H1 (cell line): ENCODE measurements around the gene PBX3. TPM values are rescaled to one million over a fixed set of nuclear protein-coding genes. Genes with fewer than 3 reads are reported as not detected.

ENCODE experiments used
- CTCF ChIA-PET: fragments of 300-600 bp; sonication (Branson Sonifier 250); formaldehyde crosslinking; loops from one replicate; lab custom pipeline; 2021; ENCODE audit not compliant: partially characterized antibody; lab: Charles Lee
- POLR2A ChIA-PET: fragments of 300-600 bp; sonication (Branson Sonifier 250); formaldehyde crosslinking; loops from one replicate; lab custom pipeline; 2021; ENCODE audit warnings: inconsistent platforms; ENCODE audit not compliant: partially characterized antibody; lab: Charles Lee
- DNase-seq, 2 experiments: peaks; one replicate each; pipeline versions ENCODE4 v3.0.0 to v3.0.0-alpha.2; 2010 to 2022; ENCODE audit warnings: low spot score in 2 of 2, low read depth in 1 of 2, mixed read lengths in 1 of 2
- FAIRE-seq: peaks from 2 replicates; lab custom pipeline; 2011; peaks lifted over from hg19 to GRCh38; lab: Jason Lieb, UNC
- H2AFZ ChIP-seq: 2 replicates; pipeline ENCODE4 v1.8.1; 2012; ENCODE audit warnings: low read length, inconsistent platforms
- H2AK5ac ChIP-seq: 2 replicates; pipeline ENCODE4 v1.6.1; 2013; ENCODE audit warnings: low read depth, low read length
- H2BK120ac ChIP-seq: replicated peaks from 2 replicates; pipeline ENCODE3; 2013; ENCODE audit warnings: low read depth, low read length, inconsistent platforms
- H2BK12ac ChIP-seq: 2 replicates; pipeline ENCODE4 v1.6.1; 2013; ENCODE audit warnings: low read depth, low read length
- H2BK15ac ChIP-seq: 2 replicates; pipeline ENCODE4 v1.6.1; 2013; ENCODE audit warnings: low read length
- H2BK20ac ChIP-seq: 2 replicates; pipeline ENCODE4 v1.6.1; 2013; ENCODE audit warnings: low read length
- H2BK5ac ChIP-seq: 2 replicates; pipeline ENCODE4 v1.6.1; 2013; ENCODE audit warnings: low read depth, low read length
- H3K14ac ChIP-seq: 2 replicates; pipeline ENCODE4 v1.6.1; 2013; ENCODE audit warnings: inconsistent platforms; ENCODE audit not compliant: insufficient read length
- H3K18ac ChIP-seq: 2 replicates; pipeline ENCODE4 v1.6.1; 2013; ENCODE audit warnings: low read length; ENCODE audit errors: extremely low read depth
- H3K23ac ChIP-seq: 2 replicates; pipeline ENCODE4 v1.6.1; 2013; ENCODE audit warnings: inconsistent platforms; ENCODE audit not compliant: insufficient read length
- H3K23me2 ChIP-seq: 2 replicates; pipeline ENCODE4 v1.6.1; 2013; ENCODE audit warnings: low read depth, low read length
- H3K27ac ChIP-seq: 2 replicates; pipeline ENCODE4 v1.6.1; 2011; ENCODE audit warnings: low read depth, low read length, inconsistent platforms
- H3K27me3 ChIP-seq, 4 experiments: replicated peaks in 1 of 4; 1 replicate in 1 of 4; 2 replicates in 3 of 4; pipeline versions ENCODE4 v1.6.1 to v1.8.1; 2011 to 2013; ENCODE audit warnings: low read length in 3 of 4, mild to moderate bottlenecking in 3 of 4, inconsistent platforms in 2 of 4, mixed read lengths in 2 of 4, moderate library complexity in 1 of 4; ENCODE audit not compliant: control insufficient read depth in 3 of 4, insufficient read depth in 3 of 4; ENCODE audit errors: extremely low read depth in 1 of 4
- H3K36me3 ChIP-seq, 4 experiments: 2 replicates each; pipeline versions ENCODE4 v1.6.1 to v1.8.1; 2011 to 2013; ENCODE audit warnings: mild to moderate bottlenecking in 4 of 4, low read length in 3 of 4, moderate library complexity in 2 of 4, control low read depth in 1 of 4, inconsistent platforms in 1 of 4; ENCODE audit not compliant: insufficient read depth in 4 of 4, control insufficient read depth in 2 of 4
- H3K4ac ChIP-seq: replicated peaks from 2 replicates; pipeline ENCODE3; 2013; ENCODE audit warnings: low read length, low read depth, mixed read lengths, inconsistent platforms; ENCODE audit not compliant: insufficient read length
- H3K4me1 ChIP-seq, 4 experiments: replicated peaks in 1 of 4; 1 replicate in 1 of 4; 2 replicates in 3 of 4; pipeline versions ENCODE4 v1.6.1 to v1.8.1; 2011 to 2013; ENCODE audit warnings: low read length in 3 of 4, inconsistent platforms in 2 of 4, mixed read lengths in 1 of 4; ENCODE audit not compliant: insufficient read depth in 4 of 4, control insufficient read depth in 3 of 4
- H3K4me2 ChIP-seq, 2 experiments: 2 replicates each; pipeline versions ENCODE4 v1.6.1 to v1.8.1; 2011 to 2013; ENCODE audit warnings: low read depth in 2 of 2, low read length in 2 of 2, control low read depth in 1 of 2, inconsistent platforms in 1 of 2, mild to moderate bottlenecking in 1 of 2; ENCODE audit not compliant: insufficient read depth in 1 of 2
- H3K4me3 ChIP-seq, 4 experiments: fragments of 200-600, 300-600 bp in 1 of 4; sonication (generic), shearing (Covaris generic), sonication (Bioruptor Twin) in 1 of 4; 2 replicates each; pipeline versions ENCODE4 v1.5.1 to v1.8.1; 2011 to 2016; ENCODE audit warnings: low read length in 4 of 4, low read depth in 3 of 4, control low read depth in 2 of 4, inconsistent platforms in 2 of 4, mild to moderate bottlenecking in 2 of 4, mixed read lengths in 1 of 4, moderate library complexity in 1 of 4; ENCODE audit not compliant: insufficient read depth in 2 of 4; ENCODE audit errors: extremely low read depth in 1 of 4
- H3K56ac ChIP-seq: replicated peaks from 2 replicates; pipeline ENCODE3; 2013; ENCODE audit warnings: low read depth, mild to moderate bottlenecking, mixed read lengths, low read length, inconsistent platforms; ENCODE audit not compliant: insufficient read length
- H3K79me1 ChIP-seq: 2 replicates; pipeline ENCODE4 v1.6.1; 2013; ENCODE audit warnings: low read depth, low read length, control low read depth
- H3K79me2 ChIP-seq, 2 experiments: 2 replicates each; pipeline versions ENCODE4 v1.6.1 to v1.8.1; 2012 to 2013; ENCODE audit warnings: low read length in 2 of 2, mild to moderate bottlenecking in 2 of 2, inconsistent platforms in 1 of 2; ENCODE audit not compliant: insufficient read depth in 2 of 2, control insufficient read depth in 1 of 2
- H3K9ac ChIP-seq, 4 experiments: replicated peaks in 1 of 4; 1 replicate in 1 of 4; 2 replicates in 3 of 4; pipeline versions ENCODE4 v1.6.1 to v1.8.1; 2011 to 2013; ENCODE audit warnings: low read depth in 3 of 4, low read length in 3 of 4, control low read depth in 2 of 4, mild to moderate bottlenecking in 2 of 4, moderate library complexity in 2 of 4, inconsistent platforms in 1 of 4; ENCODE audit errors: extremely low read depth in 1 of 4
- H3K9me3 ChIP-seq, 2 experiments: 2 replicates each; pipeline versions ENCODE4 v1.6.1 to v1.8.1; 2012 to 2013; ENCODE audit warnings: mild to moderate bottlenecking in 2 of 2, moderate library complexity in 2 of 2, control low read depth in 1 of 2, inconsistent platforms in 1 of 2, low read depth in 1 of 2, low read length in 1 of 2, mixed read lengths in 1 of 2; ENCODE audit not compliant: insufficient read depth in 2 of 2
- H4K20me1 ChIP-seq, 2 experiments: replicated peaks in 1 of 2; 2 replicates each; pipeline versions ENCODE3 to v1.8.1; 2011 to 2013; ENCODE audit warnings: inconsistent platforms in 2 of 2, low read length in 2 of 2, mild to moderate bottlenecking in 1 of 2; ENCODE audit not compliant: insufficient read depth in 2 of 2, control insufficient read depth in 1 of 2
- H4K5ac ChIP-seq: 2 replicates; pipeline ENCODE4 v1.6.1; 2013; ENCODE audit warnings: low read length, low read depth, mixed read lengths, inconsistent platforms; ENCODE audit not compliant: insufficient read length
- H4K8ac ChIP-seq: 2 replicates; pipeline ENCODE4 v1.8.0; 2013; ENCODE audit warnings: mild to moderate bottlenecking, moderate library complexity, low read length, inconsistent platforms; ENCODE audit not compliant: insufficient read depth; ENCODE audit errors: extremely low read depth
- H4K91ac ChIP-seq: replicated peaks from 2 replicates; pipeline ENCODE3; 2013; ENCODE audit warnings: low read length, mixed read lengths, inconsistent platforms; ENCODE audit not compliant: insufficient read length
- ASH2L ChIP-seq: fragments of 200-600, 300-600 bp; sonication (generic); IDR thresholded peaks from one replicate; pipeline ENCODE4 v1.7.1; 2017; ENCODE audit warnings: low read length
- CHD2 ChIP-seq: IDR thresholded peaks from 2 replicates; pipeline ENCODE4 v1.6.1; 2012; ENCODE audit warnings: low read length, improper control_type of control experiment
- EGR1 ChIP-seq: IDR thresholded peaks from 2 replicates; pipeline ENCODE4 v1.6.1; 2011; ENCODE audit warnings: low read depth, low read length, borderline replicate concordance
- GABPA ChIP-seq: IDR thresholded peaks from 2 replicates; pipeline ENCODE4 v1.6.1; 2011; ENCODE audit warnings: mild to moderate bottlenecking, low read length, moderate library complexity, borderline replicate concordance; ENCODE audit not compliant: insufficient read depth
- JUND ChIP-seq: IDR thresholded peaks from 2 replicates; pipeline ENCODE4 v1.6.1; 2011; ENCODE audit warnings: mild to moderate bottlenecking, improper control_type of control experiment, low read length
- KDM1A ChIP-seq: fragments of 200-600, 300-600 bp; sonication (generic); IDR thresholded peaks from 2 replicates; pipeline ENCODE4 v1.7.1; 2016; ENCODE audit warnings: mild to moderate bottlenecking, low read length, borderline replicate concordance
- NANOG ChIP-seq: IDR thresholded peaks from 2 replicates; pipeline ENCODE4 v1.6.1; 2011; ENCODE audit warnings: low read length, low read depth, mild to moderate bottlenecking, inconsistent platforms; ENCODE audit not compliant: insufficient read depth, poor library complexity, severe bottlenecking
- POU5F1 ChIP-seq: IDR thresholded peaks from 2 replicates; pipeline ENCODE4 v1.6.1; 2011; ENCODE audit warnings: low read depth, mild to moderate bottlenecking, low read length, moderate library complexity
- SP2 ChIP-seq: IDR thresholded peaks from 2 replicates; pipeline ENCODE4 v1.6.1; 2012; ENCODE audit warnings: mild to moderate bottlenecking, low read length, inconsistent platforms
- TAF1 ChIP-seq: IDR thresholded peaks from 2 replicates; pipeline ENCODE4 v1.6.1; 2011; ENCODE audit warnings: mild to moderate bottlenecking, low read depth, low read length
- TEAD4 ChIP-seq: IDR thresholded peaks from 2 replicates; pipeline ENCODE4 v1.6.1; 2012; ENCODE audit warnings: low read depth, low read length, inconsistent platforms, mixed read lengths
- YY1 ChIP-seq: IDR thresholded peaks from 2 replicates; pipeline ENCODE4 v1.6.1; 2011; ENCODE audit warnings: low read depth, mild to moderate bottlenecking, low read length
- WGBS, 2 experiments: shearing (Covaris generic) in 1 of 2; methylation state at CpG; one replicate each; pipeline versions ENCODE4 v1.1.6 to v1.1.7; 2013 to 2015; ENCODE audit warnings: low lambda C conversion rate in 2 of 2, mixed read lengths in 2 of 2, inconsistent platforms in 1 of 2, low coverage in 1 of 2, missing lambda C conversion rate in 1 of 2; ENCODE audit not compliant: insufficient replicate concordance in 2 of 2, insufficient coverage in 1 of 2, insufficient read length in 1 of 2; ENCODE audit errors: extremely low coverage in 1 of 2, missing lambda C conversion rate in 1 of 2; 5-methylcytosine and 5-hydroxymethylcytosine counted together
- polyA plus RNA-seq, 7 experiments: library from polyadenylated mRNA; depleted of rRNA in 3 of 7; stranded (reverse) in 5 of 7; unstranded in 2 of 7; fragments of >200 nt in 5 of 7; fragments of 200-250 nt in 2 of 7; gene quantifications; 1 replicate in 5 of 7; 2 replicates in 1 of 7; 4 replicates in 1 of 7; pipeline versions ENCODE4 v1.2.1 to v1.2.3, GENCODE V29; 2011 to 2013; ENCODE audit warnings: missing spikeins in 2 of 7, mixed read lengths in 2 of 7
- total RNA-seq: library from RNA; stranded (reverse); fragmentation: NEBNext Ultra II Directional; extraction: Animal tissue kit (Norgen Biotek cat#: 25700); gene quantifications from 2 replicates; pipeline ENCODE4 v1.2.1, GENCODE V29; 2021
- TF ChIP-seq, protein P1 (sequence below): IDR thresholded peaks from 2 replicates; pipeline ENCODE4 v1.6.1; 2012; ENCODE audit warnings: inconsistent platforms

PBX3 gene
- total and polyA plus RNA-seq, 2 of the 8 experiments (the other 6 are each of a cell fraction or from before 2014, with no cell fraction given), result 22.7 to 44.3 TPM

DNA sequence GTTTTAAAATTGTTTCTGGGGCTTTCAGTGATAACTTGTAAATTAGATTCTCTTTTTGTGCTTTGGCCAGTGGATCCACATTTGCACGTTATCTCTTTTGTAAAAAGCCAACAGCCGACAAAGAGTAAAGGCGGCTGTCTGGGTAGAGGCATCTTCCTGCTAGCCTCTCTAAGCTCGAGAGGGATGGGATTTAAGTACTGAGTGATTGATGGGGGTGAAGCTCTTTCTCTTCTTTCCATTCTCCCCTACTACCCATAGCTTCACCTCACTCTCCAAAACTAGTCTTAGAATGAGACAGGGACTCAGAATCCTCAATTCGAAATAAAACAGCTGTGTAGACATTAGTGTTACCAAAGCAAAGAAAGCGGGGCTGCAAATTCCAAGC, 3.4 kb downstream of the PBX3 start:
- Histone ChIP-seq H3K79me1 (no peaks in the 10 kb centered on the region), H3K23me2 (peaks cover 14% of the 10 kb centered on the region), H3K4ac (no peak overlapping the region), H3K23ac (no peak overlapping the region), H3K18ac (no peak overlapping the region), H2BK12ac (no peak overlapping the region), H2BK120ac (no peak overlapping the region), H3K27ac (no peak overlapping the region), H2BK5ac (no peak overlapping the region), H2BK20ac (no peak overlapping the region), H3K9ac (no peak overlapping the region), H3K36me3 (peaks cover 0 to 38% (median 1%) of the 10 kb centered on the region in 4 experiments; a peak in 1 of 8 replicates), H2BK15ac (no peak overlapping the region), H3K14ac (no peak overlapping the region), H3K56ac (no peak overlapping the region), H2AK5ac (no peak overlapping the region), H4K20me1 (no peaks in the 10 kb centered on the region), H2AFZ (no peak overlapping the region), H4K91ac (no peak overlapping the region), H4K8ac (no peak overlapping the region), H3K4me3 (peak overlapping the region in 1 of 4 experiments; percentile 99; a peak in 4 of 8 replicates), H3K9me3 (no peaks in the 10 kb centered on the region), H3K4me2 (peak overlapping the region in 1 of 2 experiments; percentile 88; a peak in 2 of 4 replicates), H3K27me3 (no peaks in the 10 kb centered on the region), H4K5ac (no peak overlapping the region), H3K79me2 (peaks cover 0 to 67% of the 10 kb centered on the region in 2 experiments; a peak in 2 of 4 replicates), H3K4me1 (peaks cover 2 to 31% (median 7%) of the 10 kb centered on the region in 4 experiments; a peak in 4 of 7 replicates)
- ChIA-PET POLR2A (interaction anchor here (0.6 to 2.1 kb wide), 4 partner anchors 9 to 248 kb away, joined by 3 to 7 read pairs (median 4); no protein-coding TSS in a partner anchor), CTCF (interaction anchor here (0.6 to 1.1 kb wide), 4 partner anchors 9 to 1833 kb away, joined by 3 to 4 read pairs (median 3); no protein-coding TSS in a partner anchor)
- FAIRE-seq (no peak), DNase-seq (no peak)
- 40% methylated on average over 6 of the region's 6 CpGs; no CpG with 5 or more reads in 1 of the 2 experiments for WGBS, 2 experiments
- TF ChIP-seq TAF1 (no peak), POU5F1 (no peak), CHD2 (no peak), TEAD4 (no peak), ASH2L (no peak), SP2 (no peak), EGR1 (no peak), YY1 (no peak), NANOG (no peak), KDM1A (no peak), GABPA (no peak), JUND (no peak)
- TF ChIP-seq, protein P1, sequence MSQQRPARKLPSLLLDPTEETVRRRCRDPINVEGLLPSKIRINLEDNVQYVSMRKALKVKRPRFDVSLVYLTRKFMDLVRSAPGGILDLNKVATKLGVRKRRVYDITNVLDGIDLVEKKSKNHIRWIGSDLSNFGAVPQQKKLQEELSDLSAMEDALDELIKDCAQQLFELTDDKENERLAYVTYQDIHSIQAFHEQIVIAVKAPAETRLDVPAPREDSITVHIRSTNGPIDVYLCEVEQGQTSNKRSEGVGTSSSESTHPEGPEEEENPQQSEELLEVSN, result no peak
